ENCODE measurements around the gene NRROS. TPM values are rescaled to one million over a fixed set of nuclear protein-coding genes. Genes with fewer than 3 reads are reported as not detected.

NRROS gene
- total and polyA plus RNA-seq, 2 of the 4 experiments (the other 2 are of a cell fraction) = 0.10 TPM; not detected in 1

DNA sequence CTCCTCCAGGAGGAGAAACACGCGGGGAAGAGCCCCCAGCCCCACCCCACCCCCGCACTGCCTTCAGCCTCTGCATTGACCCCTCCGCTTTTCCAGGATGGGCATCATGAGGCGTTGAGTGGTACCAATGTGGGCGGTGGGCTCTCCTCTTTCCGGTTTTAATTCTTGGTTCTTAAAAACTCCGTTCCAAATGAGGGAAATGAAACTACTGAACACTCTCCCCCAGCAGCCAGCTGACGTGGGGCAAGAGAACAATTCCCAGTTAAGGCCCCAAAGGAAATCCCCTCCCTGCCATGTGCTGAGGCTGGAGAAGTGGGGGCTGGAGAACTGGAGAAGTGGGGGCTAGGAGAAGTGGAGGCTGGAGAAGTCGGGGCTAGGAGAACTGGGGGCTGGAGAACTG lies 5.3 kb upstream of the NRROS start:
- no TSS peak for BruUV-seq (replicated peaks)
- no peak overlapping the region for H2AFZ ChIP-seq (replicated peaks; ENCODE audit: low read length, poor library complexity)
- H3K27me3 ChIP-seq (ENCODE audit: control insufficient read depth, insufficient read depth, low read length) = peaks cover 30% of the 10 kb centered on the region
- no peak overlapping the region for H3K14ac ChIP-seq (replicated peaks; ENCODE audit: low read depth, low read length)
- H4K91ac ChIP-seq (ENCODE audit: insufficient read depth, low read depth, low read length) = no peak overlapping the region
- POLR2A ChIA-PET (ENCODE audit: unreplicated experiment) = no interaction called here
- no peak overlapping the region for H3K18ac ChIP-seq (ENCODE audit: low read depth, low read length)
- H4K8ac ChIP-seq (ENCODE audit: low read depth in 2 of 2, low read length in 2 of 2) = no peak overlapping the region
- no peak overlapping the region for H2BK5ac ChIP-seq (ENCODE audit: low read depth, low read length, poor library complexity, severe bottlenecking)
- TF ChIP-seq, protein P1, sequence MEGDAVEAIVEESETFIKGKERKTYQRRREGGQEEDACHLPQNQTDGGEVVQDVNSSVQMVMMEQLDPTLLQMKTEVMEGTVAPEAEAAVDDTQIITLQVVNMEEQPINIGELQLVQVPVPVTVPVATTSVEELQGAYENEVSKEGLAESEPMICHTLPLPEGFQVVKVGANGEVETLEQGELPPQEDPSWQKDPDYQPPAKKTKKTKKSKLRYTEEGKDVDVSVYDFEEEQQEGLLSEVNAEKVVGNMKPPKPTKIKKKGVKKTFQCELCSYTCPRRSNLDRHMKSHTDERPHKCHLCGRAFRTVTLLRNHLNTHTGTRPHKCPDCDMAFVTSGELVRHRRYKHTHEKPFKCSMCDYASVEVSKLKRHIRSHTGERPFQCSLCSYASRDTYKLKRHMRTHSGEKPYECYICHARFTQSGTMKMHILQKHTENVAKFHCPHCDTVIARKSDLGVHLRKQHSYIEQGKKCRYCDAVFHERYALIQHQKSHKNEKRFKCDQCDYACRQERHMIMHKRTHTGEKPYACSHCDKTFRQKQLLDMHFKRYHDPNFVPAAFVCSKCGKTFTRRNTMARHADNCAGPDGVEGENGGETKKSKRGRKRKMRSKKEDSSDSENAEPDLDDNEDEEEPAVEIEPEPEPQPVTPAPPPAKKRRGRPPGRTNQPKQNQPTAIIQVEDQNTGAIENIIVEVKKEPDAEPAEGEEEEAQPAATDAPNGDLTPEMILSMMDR (conservative IDR thresholded peaks at IDR 0.05; ENCODE audit: low read depth, low read length) = no peak
- no peak for TF ChIP-seq NFE2L2 (IDR thresholded peaks at IDR 0.05; ENCODE audit: low read depth, low read length)
- no peak for TF ChIP-seq MAFK (IDR thresholded peaks at IDR 0.05; ENCODE audit: low read depth, low read length)
- TF ChIP-seq SMC3 (IDR thresholded peaks at IDR 0.05; ENCODE audit: low read depth, low read length) = no peak
- TF ChIP-seq, protein P2, sequence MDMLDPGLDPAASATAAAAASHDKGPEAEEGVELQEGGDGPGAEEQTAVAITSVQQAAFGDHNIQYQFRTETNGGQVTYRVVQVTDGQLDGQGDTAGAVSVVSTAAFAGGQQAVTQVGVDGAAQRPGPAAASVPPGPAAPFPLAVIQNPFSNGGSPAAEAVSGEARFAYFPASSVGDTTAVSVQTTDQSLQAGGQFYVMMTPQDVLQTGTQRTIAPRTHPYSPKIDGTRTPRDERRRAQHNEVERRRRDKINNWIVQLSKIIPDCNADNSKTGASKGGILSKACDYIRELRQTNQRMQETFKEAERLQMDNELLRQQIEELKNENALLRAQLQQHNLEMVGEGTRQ (IDR thresholded peaks at IDR 0.05; ENCODE audit: low read depth, low read length) = no peak
- TF ChIP-seq FOS (IDR thresholded peaks at IDR 0.05; ENCODE audit: low read depth, low read length) = no peak
- TF ChIP-seq RCOR1 (IDR thresholded peaks at IDR 0.05; ENCODE audit: insufficient replicate concordance, low read length) = no peak
- no peak for TF ChIP-seq BHLHE40 (IDR thresholded peaks at IDR 0.05; ENCODE audit: low read depth, low read length)
- TF ChIP-seq RAD21 (IDR thresholded peaks at IDR 0.05; ENCODE audit: low read length) = no peak
- TF ChIP-seq CHD1 (IDR thresholded peaks at IDR 0.05; ENCODE audit: low read depth, low read length) = no peak
- TF ChIP-seq MXI1 (IDR thresholded peaks at IDR 0.05; ENCODE audit: borderline replicate concordance, low read depth, low read length) = no peak
- no peak for TF ChIP-seq MAZ (IDR thresholded peaks at IDR 0.05; ENCODE audit: borderline replicate concordance, low read depth, low read length)
- no peak for TF ChIP-seq POLR2A (IDR thresholded peaks at IDR 0.05; ENCODE audit: low read depth, low read length)
- TF ChIP-seq RFX5 (IDR thresholded peaks at IDR 0.05; ENCODE audit: low read depth, low read length) = no peak
- TF ChIP-seq CEBPB (IDR thresholded peaks at IDR 0.05; ENCODE audit: low read depth, low read length) = no peak
- TF ChIP-seq, protein P3, sequence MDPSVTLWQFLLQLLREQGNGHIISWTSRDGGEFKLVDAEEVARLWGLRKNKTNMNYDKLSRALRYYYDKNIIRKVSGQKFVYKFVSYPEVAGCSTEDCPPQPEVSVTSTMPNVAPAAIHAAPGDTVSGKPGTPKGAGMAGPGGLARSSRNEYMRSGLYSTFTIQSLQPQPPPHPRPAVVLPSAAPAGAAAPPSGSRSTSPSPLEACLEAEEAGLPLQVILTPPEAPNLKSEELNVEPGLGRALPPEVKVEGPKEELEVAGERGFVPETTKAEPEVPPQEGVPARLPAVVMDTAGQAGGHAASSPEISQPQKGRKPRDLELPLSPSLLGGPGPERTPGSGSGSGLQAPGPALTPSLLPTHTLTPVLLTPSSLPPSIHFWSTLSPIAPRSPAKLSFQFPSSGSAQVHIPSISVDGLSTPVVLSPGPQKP (IDR thresholded peaks at IDR 0.05; ENCODE audit: borderline replicate concordance, low read depth, low read length) = no peak
- H2BK15ac ChIP-seq (ENCODE audit: low read depth, low read length) = no peak overlapping the region
- no peak overlapping the region for H3K56ac ChIP-seq (ENCODE audit: extremely low read depth, insufficient read depth, low read length)
- H3K4me1 ChIP-seq (ENCODE audit: control insufficient read depth, insufficient read depth, low read length) = peaks cover 3% of the 10 kb centered on the region; the same call in 1 of the 2 replicates
- in situ Hi-C loops (cut with MboI; ENCODE audit: low sequenced_read_pairs) (no loop called here), dilution Hi-C loops (cut with HindIII; ENCODE audit: low sequenced_read_pairs, unreplicated experiment) (no loop called here), intact Hi-C loops (cut with micrococcal nuclease) (no loop called here)
- CTCF ChIA-PET = no interaction called here
- H4K20me1 ChIP-seq (ENCODE audit: insufficient read depth, low read length) = no peaks in the 10 kb centered on the region
- H2AK5ac ChIP-seq (ENCODE audit: low read depth, low read length) = no peak overlapping the region
- no peak overlapping the region for H3K27ac ChIP-seq (ENCODE audit: insufficient read depth, low read length)
- no peaks in the 10 kb centered on the region for H3K9me3 ChIP-seq (ENCODE audit: control insufficient read depth, insufficient read depth, low read length)
- no peaks in the 10 kb centered on the region for H3K79me1 ChIP-seq (ENCODE audit: low read depth in 1 of 2, low read length in 2 of 2)
- DNase-seq = no peak
- no peak for ATAC-seq (ENCODE audit: low read depth)
- H2AK9ac ChIP-seq (replicated peaks; ENCODE audit: low read depth, low read length, poor library complexity) = no peak overlapping the region
- no CpG with 5 or more reads among the region's 10 CpGs for WGBS, 2 experiments (ENCODE audit: extremely low coverage in 2 of 2, insufficient read length in 1 of 2)
- no peak overlapping the region for H2BK20ac ChIP-seq (ENCODE audit: low read depth, low read length)
- no peak overlapping the region for H2BK120ac ChIP-seq (ENCODE audit: low read depth, low read length)
- H3K36me3 ChIP-seq (ENCODE audit: control insufficient read depth, insufficient read depth, low read length) = no peaks in the 10 kb centered on the region
- H3K9me1 ChIP-seq (ENCODE audit: insufficient read depth, low read length) = peaks cover 4% of the 10 kb centered on the region; the same call in 1 of the 2 replicates
- no peak overlapping the region for H3K4ac ChIP-seq (ENCODE audit: low read depth, low read length)
- no peak overlapping the region for H3K4me3 ChIP-seq (ENCODE audit: insufficient read depth, low read depth, low read length)
- no peak overlapping the region for H3K9ac ChIP-seq (ENCODE audit: low read depth, low read length)
- H3K4me2 ChIP-seq (ENCODE audit: low read depth, low read length) = no peak overlapping the region
- H4K5ac ChIP-seq (ENCODE audit: low read depth, low read length) = no peak overlapping the region
- no peak overlapping the region for H3K23ac ChIP-seq (ENCODE audit: low read depth, low read length)

Measured in IMR-90 (cell line).